NCI-H128 (cell line): ENCODE data around the gene PAX7.
"Not testable (repeated sequence)": the region's sequence is repeated elsewhere in the genome, so short reads cannot be mapped to it uniquely, and the experiment has no call there.

ENCODE experiments used
- DNase-seq: peaks from one replicate; lab custom pipeline; 2025; ENCODE audit not compliant: unreplicated experiment; lab: John Stamatoyannopoulos, UW

The PAX7 gene

DNA sequence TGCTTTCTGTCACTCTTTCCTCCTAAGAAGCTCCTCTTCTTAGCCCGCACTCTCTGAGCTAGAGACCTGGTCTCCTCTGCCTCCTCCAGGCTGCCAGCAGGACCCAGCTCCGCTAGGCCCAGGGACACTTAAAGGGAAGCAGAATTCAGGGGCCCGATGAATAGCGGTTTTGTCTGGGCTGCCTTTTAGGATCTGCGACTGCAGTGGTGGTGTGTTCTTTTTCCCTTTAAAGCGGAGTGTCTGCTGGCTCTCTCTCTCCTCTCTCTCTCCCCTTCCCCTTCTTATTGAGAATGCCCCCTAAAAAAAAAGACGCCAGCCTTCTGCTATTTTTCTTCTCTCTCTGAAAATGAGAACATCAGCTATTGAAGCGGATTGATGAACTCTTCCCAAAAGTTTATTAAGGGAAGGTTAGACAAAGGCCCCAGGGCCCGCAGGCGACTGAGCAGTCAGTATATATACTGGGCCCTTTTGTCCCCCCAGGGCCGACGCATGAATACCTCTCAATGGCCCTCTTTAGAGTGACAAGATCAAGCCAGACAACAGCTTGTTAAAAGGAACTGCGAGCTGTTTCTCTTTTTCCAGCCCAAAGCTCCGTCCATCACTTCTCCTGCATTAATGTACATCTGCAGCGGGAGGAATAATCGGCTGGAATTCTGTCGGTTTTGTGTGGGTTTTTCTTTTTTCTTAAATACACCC, 27.0 kb downstream of the PAX7 start:
- DNase-seq = no peak

DNA sequence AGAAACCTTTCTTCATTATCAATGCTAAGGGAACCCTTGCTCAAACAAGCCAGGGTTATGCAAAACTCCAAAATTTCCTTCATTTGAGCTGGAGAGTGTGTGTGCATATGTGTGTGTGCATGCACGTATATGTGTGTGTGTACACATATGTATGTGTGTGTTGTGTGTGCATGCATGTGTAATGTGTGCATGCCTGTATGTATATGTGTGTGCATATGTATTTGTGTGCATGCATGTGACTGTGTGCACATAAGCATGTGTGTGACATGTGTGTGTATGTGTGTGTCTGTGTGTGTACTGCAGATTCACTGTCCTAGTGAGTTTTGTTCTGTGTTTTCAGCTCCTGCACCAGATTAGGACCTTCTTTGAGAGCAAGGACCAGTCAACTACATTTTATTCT, 28.2 kb downstream of the PAX7 start:
- no peak for DNase-seq

DNA sequence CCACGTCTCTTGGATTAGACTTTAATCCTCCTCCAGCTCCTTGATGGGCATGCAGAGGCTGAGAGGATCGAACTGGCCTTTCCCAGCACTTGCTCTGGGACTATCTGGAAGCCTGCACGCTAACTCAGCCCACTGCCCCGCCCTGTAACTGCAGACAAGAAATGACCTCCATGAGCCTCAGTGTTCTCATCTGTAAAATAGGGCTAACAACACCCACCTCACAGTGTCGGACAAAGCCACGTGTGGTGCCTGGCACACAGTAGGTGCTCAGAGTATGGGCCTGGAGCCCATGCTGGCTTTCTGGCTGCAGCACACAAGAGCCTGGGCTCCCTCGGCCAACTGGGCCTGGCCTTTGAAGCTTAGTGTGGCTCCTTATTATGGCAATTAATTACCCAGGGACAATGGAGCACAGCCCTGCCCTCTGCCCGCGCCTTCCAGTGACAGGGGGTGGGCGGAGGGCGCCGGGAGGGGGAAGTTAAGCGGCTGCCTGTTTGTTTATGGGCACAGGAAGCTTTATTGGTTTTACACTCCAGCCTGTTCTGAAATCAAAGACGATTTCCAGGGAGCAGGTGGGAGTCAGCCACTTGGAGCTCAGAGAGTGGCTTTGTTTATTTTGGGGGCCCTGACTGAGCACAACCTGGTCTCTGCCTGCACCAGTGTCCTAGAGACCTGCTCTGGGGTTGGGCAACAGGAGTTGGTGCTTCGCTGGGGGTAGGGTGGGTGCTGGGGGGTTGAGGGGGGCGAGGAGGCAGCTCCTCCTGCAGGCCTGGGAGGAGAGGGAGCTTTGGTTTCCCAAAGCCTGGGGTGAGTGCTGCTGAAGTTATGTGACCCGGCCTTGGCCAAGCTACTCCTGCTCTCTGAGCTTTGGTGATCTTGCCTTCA, 31.0 kb downstream of the PAX7 start:
- DNase-seq = no peak

DNA sequence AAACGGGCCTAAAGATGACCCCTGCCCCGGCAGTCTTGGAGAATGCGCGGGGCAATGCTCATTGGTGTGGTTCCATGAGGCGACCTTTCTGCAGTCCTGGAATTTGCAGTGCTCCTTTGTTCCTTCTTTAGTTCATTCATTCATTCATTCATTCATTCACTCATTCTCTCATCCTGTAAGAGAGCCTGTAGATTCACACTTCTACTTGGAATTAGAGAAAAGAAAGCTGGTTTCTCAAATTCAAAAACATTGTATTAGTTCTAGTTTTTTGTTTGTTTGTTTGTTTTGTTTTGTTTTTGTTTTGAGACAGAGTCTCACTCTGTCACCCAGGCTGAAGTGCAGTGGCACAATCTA, 31.6 kb downstream of the PAX7 start:
- no peak for DNase-seq

DNA sequence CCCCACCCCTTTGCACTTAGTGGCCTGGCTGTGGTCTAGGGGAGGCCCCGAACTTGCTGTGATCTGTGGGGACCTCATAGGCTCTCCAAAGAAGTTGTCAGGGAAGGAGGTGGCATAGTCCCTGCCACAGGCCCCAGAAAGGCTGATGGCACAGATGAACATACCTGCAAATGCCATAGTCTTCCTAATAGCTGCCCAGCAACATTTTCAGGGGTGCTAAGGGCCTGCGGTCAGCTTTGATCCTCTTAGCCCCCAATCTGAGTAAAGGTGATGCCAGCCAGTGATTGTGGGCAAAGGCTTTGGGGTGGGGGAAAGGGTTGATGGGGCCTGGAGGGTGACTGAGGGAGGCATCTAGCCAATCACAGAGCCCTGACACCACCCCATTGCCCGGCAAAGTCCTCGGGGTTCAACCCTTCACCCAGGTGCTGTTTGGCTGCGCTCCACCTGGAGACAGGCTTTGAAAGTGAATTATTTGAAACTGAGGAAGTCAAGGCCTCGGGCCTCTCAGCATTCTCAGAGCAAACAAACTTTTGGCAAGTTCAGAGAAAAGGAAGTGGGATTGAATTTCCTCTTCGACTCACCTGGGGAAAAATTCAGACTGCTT, 35.8 kb downstream of the PAX7 start:
- no peak for DNase-seq

DNA sequence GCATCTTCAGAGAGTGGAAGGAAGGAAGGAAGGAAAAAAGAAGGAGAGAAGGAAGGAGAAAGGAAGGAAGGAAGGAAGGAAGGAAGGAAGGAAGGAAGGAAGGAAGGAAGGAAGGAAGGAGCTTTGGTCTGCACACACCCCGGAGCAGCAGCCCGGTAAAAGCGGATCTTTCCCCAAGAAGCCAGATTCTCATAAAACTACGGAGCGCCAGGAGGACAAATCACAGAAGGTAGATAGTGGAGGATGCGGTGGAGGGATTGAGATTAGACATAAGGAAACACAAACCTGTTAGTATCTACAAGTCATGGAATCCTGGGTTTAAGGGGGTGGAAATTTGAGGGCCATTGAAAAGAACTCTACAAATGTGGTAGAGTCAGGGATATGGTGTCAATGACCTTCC, 36.7 kb downstream of the PAX7 start:
- DNase-seq = no peak

DNA sequence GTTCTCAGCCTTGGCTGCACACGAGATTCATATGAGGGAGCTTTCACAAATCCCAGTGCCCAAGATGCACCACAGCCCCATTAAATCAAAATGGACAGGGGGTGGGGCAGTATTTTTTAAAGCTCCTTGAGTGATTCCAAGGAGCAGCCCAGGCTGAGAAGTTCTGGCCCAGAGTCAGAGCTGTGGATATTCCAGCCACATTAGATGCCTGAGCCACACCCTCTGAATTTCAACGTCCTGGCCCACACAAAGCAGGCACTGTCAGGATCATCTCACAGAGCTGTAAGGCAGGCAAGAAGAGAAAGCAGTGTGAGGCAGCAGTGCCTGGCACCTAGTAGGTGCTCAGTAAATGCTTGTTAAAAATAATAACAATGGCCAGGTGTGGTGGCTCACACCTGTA, 37.4 kb downstream of the PAX7 start:
- no peak for DNase-seq

DNA sequence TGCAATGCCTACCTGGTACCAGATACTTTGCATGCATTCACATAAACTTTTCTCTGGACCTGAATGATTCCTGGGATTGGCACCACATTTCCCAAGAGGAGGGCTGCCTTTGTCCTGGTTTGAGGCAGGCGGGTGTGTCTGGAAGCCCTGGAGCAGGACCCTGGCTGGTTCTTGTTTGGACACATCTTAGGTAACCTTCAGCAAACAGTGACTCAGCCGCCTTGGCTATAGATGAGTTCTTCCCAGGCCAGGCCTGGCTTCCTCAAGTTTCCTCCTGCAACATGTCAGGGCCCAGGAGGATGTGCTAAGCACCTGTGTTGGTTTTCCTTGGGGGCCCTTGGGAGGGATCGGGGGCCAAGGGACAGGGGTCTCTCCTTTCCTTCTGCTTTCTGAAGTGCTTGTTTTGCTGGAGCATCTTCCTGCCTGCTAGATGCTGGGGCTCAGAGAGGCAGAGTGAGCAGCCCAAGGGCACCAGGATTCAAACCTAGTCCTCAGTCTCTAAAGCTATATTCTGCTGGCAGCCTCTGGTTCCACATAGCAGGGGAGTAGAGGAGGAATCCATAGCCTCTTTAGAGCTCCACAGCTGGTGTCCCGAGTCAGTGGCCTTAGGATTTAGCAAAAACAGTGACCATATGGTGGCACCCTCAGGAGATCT, 38.2 kb downstream of the PAX7 start:
- no peak for DNase-seq

DNA sequence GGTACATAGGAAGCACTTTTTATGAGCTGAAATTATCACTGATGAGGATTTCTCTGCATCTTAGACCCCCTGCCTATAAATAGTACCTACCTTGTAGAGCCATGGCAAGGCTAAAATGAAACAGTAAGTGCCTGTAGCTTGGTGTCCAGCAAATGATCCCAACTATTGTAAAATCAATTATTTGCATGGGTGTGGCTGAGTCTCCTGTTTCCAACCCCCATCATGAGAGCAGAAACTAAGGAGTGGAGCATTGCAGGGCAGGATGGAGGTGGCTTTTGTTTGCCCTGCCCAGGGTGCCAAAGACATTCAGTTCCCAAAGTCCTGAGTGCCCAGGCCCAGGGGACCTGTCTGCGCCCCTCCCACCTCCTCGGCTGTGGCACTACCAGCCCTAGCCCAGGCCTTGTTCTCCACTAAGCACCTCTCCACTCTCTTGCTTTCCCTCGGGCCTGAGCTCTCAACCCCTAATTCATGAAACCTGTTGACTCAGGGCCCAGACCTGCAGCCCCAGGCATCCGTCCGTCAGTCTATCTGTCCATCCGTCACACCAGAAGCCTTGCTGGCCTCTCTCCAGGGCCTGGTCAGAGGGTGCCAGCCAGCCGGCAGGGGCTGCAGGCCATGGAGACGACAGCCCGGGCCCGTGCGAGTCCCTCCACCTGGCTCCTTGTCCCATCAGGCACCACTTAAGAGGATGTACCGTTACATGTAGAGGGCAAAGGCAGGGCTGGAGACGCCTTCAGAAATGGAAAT, 39.6 kb downstream of the PAX7 start:
- DNase-seq = no peak

DNA sequence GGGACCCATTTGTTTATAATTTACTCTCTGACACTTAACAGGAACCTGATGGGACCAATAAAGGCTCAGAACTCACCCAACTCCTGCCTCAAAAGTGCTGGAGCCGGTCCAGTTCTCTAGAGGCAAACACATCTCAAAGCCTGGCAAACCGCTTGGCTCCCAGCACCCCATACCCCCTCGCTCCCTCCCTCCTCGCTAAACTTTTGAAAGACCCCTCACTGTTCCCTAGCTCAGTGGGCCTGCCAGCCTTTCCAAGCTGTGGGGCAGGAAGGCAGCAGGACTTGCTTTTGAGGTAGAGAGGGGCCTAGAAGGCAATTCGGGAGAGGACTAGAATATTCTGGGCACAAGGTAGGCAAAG, 40.2 kb downstream of the PAX7 start:
- no peak for DNase-seq

DNA sequence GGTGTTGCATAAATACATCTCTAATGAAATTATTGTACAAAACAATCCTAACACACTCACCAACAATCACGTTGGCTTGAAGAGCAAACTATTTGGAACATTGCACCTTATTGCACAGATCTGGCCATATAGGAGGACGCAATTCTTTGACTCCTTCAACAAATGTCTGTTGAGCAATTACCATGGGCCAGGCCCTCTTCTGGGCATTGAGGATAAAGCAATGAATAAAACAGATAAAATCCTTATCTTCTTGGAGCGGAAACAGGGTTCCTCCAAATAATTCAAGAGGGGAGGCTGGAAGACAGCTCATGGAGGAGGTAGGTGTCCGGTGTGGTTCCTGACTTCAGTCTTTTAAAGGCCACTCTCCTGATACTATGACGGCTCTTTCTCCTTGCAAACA, 43.3 kb downstream of the PAX7 start:
- DNase-seq = no peak

DNA sequence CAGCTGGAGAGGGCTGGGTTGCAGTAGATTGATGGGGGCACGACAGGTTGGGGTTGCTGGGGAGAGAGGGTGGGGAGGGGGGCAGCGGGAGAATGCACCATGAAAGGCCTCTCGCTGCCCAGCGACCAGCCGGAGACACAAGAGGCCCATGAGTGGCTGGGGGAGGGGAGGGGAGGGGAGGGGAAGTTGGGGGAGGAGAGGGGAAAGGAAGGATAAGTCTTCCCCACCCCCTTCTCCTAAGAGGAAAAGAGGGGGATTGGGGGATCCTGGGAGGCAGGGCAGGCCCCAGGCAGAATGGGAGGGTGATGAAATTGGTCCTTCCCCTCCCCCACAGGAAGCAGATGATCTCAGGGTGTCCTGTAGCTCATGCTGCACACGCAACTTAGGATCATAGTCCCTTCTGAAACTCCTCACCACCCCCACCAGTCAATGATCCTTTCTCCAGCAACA, 45.7 kb downstream of the PAX7 start:
- DNase-seq = no peak

DNA sequence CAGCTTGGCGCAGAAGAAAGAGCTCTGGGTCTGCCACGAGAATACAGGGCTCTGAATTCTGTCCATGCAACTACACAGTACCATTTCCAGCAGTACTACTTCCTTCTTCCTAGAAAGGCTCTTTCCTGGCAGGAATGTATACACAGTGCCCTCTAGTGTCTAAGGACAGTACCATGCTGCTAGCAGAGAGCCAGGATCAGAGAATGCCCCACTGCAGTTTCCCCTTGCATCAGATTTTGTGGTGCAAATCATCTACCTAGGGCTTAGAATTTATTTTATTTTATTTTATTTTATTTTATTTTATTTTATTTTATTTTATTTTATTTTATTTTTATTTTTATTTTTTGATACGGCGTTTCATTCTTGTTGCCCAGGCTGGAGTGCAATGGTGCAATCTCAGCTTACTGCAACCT, 50.8 kb downstream of the PAX7 start:
- DNase-seq = no peak

DNA sequence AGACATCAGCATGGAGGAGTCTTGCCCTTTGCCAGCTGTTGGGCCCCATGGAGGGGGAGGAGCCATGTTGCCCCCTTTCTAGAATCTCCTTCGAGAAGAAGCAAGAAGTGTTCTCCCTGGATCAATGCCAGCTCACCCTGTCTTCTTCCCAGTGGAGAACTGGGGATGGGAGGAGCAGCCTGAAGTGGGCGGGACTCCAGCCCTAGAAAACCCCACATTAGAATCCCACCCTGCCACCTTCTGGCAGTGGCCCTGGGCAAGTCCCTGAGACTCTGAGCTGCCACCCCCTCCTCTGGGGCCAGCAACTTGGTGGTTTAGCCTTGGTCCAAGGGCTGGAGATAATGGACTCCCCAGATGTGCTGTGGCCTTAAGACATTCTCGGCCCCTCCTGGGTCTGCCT, 51.7 kb downstream of the PAX7 start:
- DNase-seq = no peak

DNA sequence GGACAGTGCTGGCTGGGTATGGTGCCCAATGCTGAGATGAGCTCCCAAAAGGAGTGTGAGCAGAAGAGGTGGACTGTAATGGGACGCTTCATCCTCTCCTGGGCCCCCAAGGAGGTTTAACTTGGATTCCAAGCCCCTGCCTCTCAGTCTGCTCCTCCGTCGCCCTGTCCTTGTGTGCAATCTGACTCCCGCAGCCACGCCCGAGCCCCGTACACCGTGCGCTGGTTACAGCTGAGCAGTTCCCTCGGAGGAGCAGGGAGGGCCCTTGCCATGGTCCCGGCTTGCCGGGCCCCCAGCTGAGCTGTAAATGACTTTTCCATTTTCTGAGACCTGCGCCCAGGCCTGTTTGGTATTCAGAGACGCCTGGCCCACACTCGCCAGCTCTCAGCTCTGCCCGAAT, 53.7 kb downstream of the PAX7 start:
- no peak for DNase-seq

DNA sequence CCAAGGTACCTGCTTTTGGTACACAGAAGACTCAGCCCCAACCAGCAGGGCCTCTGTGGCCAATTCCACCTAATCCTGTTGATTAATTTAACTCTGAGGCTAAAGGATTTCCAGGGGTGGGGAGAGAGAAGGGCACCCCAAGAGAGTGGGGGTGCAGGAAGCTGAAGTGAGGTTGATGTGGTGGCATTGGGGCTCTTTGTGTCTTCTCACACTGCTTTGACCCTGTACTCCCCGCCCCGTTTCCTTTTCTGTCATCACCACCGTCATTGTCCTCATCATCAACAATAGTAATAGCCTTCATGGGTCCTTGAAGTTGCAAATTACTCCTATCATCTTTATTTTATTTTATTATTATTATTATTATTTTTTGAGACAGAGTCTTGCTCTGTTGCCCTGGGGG, 55.9 kb downstream of the PAX7 start:
- no peak for DNase-seq

DNA sequence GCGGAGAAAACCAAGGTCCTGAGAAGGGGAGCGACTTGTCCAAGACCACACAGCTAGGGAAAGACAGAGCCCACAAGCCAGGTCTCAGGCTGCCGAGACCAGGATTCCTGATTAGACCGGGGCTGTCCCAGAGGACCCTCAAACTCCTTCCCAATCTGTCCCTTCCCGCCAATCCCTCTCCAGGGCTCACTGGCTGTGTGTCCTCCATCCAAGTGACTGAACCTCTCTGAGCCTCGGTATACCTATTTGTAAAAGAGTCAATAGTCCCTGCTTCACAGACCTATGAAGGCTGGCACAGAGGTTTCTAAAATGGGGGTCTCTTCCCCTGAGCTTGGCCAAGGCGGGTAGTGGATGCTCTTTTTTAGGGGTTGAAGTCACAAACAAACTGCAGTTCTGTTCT, 56.6 kb downstream of the PAX7 start:
- no peak for DNase-seq

DNA sequence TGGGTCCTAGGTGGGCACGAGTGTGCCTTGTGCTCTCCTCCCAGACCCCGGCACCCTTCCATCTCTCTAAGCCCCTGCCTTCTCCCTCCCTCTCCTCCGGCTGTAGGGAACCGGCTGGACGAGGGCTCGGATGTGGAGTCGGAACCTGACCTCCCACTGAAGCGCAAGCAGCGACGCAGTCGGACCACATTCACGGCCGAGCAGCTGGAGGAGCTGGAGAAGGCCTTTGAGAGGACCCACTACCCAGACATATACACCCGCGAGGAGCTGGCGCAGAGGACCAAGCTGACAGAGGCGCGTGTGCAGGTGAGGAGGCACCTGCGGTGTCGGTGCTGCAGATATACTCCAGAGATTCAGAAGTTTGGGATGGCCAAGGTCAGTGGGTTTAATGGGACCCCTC, 61.0 kb downstream of the PAX7 start:
- DNase-seq = no peak

DNA sequence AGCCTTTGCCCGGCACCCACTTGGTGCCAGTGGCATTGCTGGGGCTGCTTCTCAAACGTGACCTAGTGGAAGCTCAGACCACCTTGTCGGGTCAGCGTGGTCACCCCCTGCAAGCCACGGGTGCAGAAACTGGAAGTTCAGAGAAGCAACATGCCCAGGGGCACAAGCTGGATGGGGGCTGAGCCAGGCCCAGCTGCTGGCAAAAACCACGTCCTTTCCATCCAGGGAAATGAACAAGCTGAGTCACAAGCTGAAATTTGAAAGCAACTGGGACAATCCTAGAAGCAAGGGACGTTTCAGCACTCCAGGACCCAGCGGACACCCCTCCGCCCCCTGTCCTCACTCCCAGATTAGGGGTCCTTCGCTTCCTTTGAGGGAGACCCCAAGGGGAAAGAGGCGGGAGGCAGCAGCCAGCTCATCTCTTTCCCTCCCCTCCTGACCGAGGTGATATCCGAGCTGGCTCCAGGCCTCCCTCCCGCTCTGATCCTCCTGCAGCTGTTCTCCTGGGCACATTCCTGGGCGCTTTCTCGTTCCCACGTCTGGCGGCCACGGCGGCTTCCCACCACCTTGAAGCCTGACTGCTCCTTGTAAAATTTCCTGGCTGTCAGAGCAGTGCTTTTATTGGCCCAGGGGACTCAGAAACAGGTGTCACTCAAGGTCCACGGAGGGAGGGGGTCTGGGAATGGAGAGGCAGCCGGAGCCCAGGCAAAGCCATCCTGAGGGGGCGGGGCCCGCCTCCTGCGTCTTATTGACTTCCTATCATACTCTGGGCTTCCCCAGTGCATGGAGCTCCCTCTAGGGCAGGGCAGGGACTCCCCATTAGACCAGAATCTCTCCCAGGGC, 62.8 kb downstream of the PAX7 start:
- DNase-seq = no peak

DNA sequence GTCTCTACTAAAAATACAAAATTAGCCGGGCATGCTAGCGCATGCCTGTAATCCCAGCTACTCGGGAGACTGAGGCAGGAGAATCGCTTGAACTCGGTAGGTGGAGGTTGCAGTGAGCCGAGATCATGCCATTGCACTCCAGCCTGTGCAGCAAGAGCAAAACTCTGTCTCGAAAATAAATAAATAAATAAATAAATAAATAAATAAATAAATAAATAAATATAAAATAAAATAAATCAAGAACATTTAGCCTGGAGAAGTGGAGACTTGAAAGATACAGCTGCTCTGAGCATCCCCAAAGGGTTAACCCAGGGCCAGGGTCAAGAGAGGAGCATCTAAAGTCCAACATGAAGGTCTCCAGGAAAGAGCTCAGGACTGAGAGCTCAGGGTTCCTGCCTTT, 63.6 kb downstream of the PAX7 start:
- not testable (repeated sequence) for DNase-seq
